Endodermal cell (in vitro differentiated cells): Measurements from ENCODE around the gene SIGMAR1. TPM values are rescaled to one million over a fixed set of nuclear protein-coding genes. Genes with fewer than 3 reads are reported as not detected.
A peak's percentile ranks its signal among the peaks of the same experiment; 100 is the strongest.

Experiments
- DNase-seq: peaks from one replicate; pipeline ENCODE4 v3.0.0-alpha.2; 2017
- H3K27ac ChIP-seq: 2 replicates; pipeline ENCODE4 v1.5.1; 2013; ENCODE audit warnings: mild to moderate bottlenecking, low read depth, low read length, moderate library complexity
- H3K27me3 ChIP-seq: 2 replicates; pipeline ENCODE4 v1.6.1; 2013; ENCODE audit warnings: mild to moderate bottlenecking, low read length, moderate library complexity; ENCODE audit not compliant: insufficient read depth, control insufficient read depth, poor library complexity, severe bottlenecking
- H3K36me3 ChIP-seq: 2 replicates; pipeline ENCODE4 v1.7.0; 2013; ENCODE audit warnings: mild to moderate bottlenecking, low read length, moderate library complexity; ENCODE audit not compliant: control insufficient read depth, insufficient read depth
- H3K4me1 ChIP-seq: one replicate; pipeline ENCODE4 v1.7.0; 2013; ENCODE audit warnings: low read length; ENCODE audit not compliant: control insufficient read depth, insufficient read depth
- H3K4me3 ChIP-seq: 2 replicates; pipeline ENCODE4 v1.5.1; 2013; ENCODE audit warnings: mild to moderate bottlenecking, low read length, moderate library complexity
- H3K9ac ChIP-seq: 2 replicates; pipeline ENCODE4 v1.6.1; 2013; ENCODE audit warnings: mild to moderate bottlenecking, low read length, moderate library complexity; ENCODE audit not compliant: poor library complexity, severe bottlenecking; ENCODE audit errors: extremely low read depth
- H3K9me3 ChIP-seq: 2 replicates; pipeline ENCODE4 v1.6.1; 2013; ENCODE audit warnings: mild to moderate bottlenecking, low read length, moderate library complexity; ENCODE audit not compliant: control insufficient read depth
- H3K27ac Mint-ChIP-seq: 2 replicates; pipeline ENCODE4 v1.8.0; 2020; ENCODE audit warnings: mixed read lengths
- H3K27me3 Mint-ChIP-seq: 2 replicates; pipeline ENCODE4 v1.8.0; 2021; ENCODE audit warnings: mild to moderate bottlenecking, mixed read lengths; ENCODE audit not compliant: insufficient read depth
- H3K36me3 Mint-ChIP-seq: 2 replicates; pipeline ENCODE4 v1.8.0; 2020; ENCODE audit warnings: low read depth, mixed read lengths
- H3K4me1 Mint-ChIP-seq: 2 replicates; pipeline ENCODE4 v1.8.0; 2020; ENCODE audit warnings: mixed read lengths
- H3K4me3 Mint-ChIP-seq: 2 replicates; pipeline ENCODE4 v1.8.0; 2020; ENCODE audit warnings: mild to moderate bottlenecking, moderate library complexity, mixed read lengths
- H3K9me3 Mint-ChIP-seq: 2 replicates; pipeline ENCODE4 v1.8.0; 2020; ENCODE audit warnings: mild to moderate bottlenecking, mixed read lengths
- CTCF ChIP-seq: fragments of 200-600 bp; sonication (generic); conservative IDR thresholded peaks from 2 replicates; pipeline ENCODE4 v1.5.0; 2021; ENCODE audit warnings: antibody characterized with exemption, mild to moderate bottlenecking
- WGBS, 2 experiments: methylation state at CpG; one replicate each; pipeline versions ENCODE4 v1.1.5 to v1.1.7; 2013; ENCODE audit warnings: missing lambda C conversion rate in 2 of 2, mixed read lengths in 1 of 2; ENCODE audit not compliant: insufficient coverage in 1 of 2, insufficient read length in 1 of 2; 5-methylcytosine and 5-hydroxymethylcytosine counted together
- total RNA-seq, 2 donors: library from RNA; stranded (reverse); fragmentation: NEBNext Ultra II Directional in 1 of 2; extraction: Animal tissue kit (Norgen Biotek cat#: 25700) in 1 of 2; gene quantifications; 2 replicates in 1 of 2; 3 replicates in 1 of 2; pipeline ENCODE4 v1.2.1, GENCODE V29; 2021

The SIGMAR1 gene
- total RNA-seq, 2 donors from 2014 or later, result 49.1 to 49.4 TPM

GRCh38 chr9:34620061-34620994 lies 17.3 kb downstream of the SIGMAR1 start, which contains the start of gene DCTN3:
DCTN3 (minus strand) TSS chr9:34620495; CDS start chr9:34620464, 31 bp downstream.
- Histone ChIP-seq H3K27me3 (peaks cover 12% of the 10 kb centered on the region), H3K9me3 (no peaks in the 10 kb centered on the region), H3K4me1 (peaks cover 12% of the 10 kb centered on the region), H3K4me3 (peak within 1 kb of the TSS; percentile 85), H3K27ac (no peak within 1 kb of the TSS), H3K9ac (peak within 1 kb of the TSS; percentile 39), H3K36me3 (peaks cover 25% of the 10 kb centered on the region)
- peaks cover 9% of the 10 kb centered on the region for H3K4me1 Mint-ChIP-seq
- H3K4me3 Mint-ChIP-seq, result peak within 1 kb of the TSS; percentile 81
- no peaks in the 10 kb centered on the region for H3K9me3 Mint-ChIP-seq
- peak within 1 kb of the TSS; percentile 84 for H3K27ac Mint-ChIP-seq
- peak; percentile 97 for DNase-seq
- H3K27me3 Mint-ChIP-seq, result peaks cover 46% of the 10 kb centered on the region
- WGBS, 2 experiments, result 3 to 6% methylated on average over 39 to 43 of the region's 43 CpGs
- no peak for TF ChIP-seq CTCF
- peaks cover 16% of the 10 kb centered on the region for H3K36me3 Mint-ChIP-seq

GRCh38 chr9:34615132-34615531 lies 22.5 kb downstream of the SIGMAR1 start:
- H3K9ac ChIP-seq, result no peak overlapping the region
- no peak overlapping the region for H3K4me3 ChIP-seq
- WGBS, 2 experiments, result 76 to 100% methylated on average over 1 to 2 of the region's 2 CpGs
- no peak for DNase-seq
- peaks cover 28% of the 10 kb centered on the region for H3K36me3 ChIP-seq
- Mint-ChIP-seq H3K27ac (no peak overlapping the region), H3K4me3 (no peak overlapping the region), H3K9me3 (no peaks in the 10 kb centered on the region), H3K27me3 (peaks cover 4% of the 10 kb centered on the region), H3K4me1 (peaks cover 21% of the 10 kb centered on the region), H3K36me3 (peaks cover 27% of the 10 kb centered on the region)
- H3K27me3 ChIP-seq, result no peaks in the 10 kb centered on the region
- no peaks in the 10 kb centered on the region for H3K9me3 ChIP-seq
- H3K4me1 ChIP-seq, result peaks cover 5% of the 10 kb centered on the region
- TF ChIP-seq CTCF, result no peak
- no peak overlapping the region for H3K27ac ChIP-seq

- H3K36me3 ChIP-seq, result peaks cover 24% of the 10 kb centered on the region
- Mint-ChIP-seq H3K9me3 (no peaks in the 10 kb centered on the region), H3K36me3 (peaks cover 27% of the 10 kb centered on the region), H3K4me3 (peak overlapping the region; percentile 85), H3K27me3 (peaks cover 1% of the 10 kb centered on the region), H3K27ac (no peak overlapping the region), H3K4me1 (peaks cover 18% of the 10 kb centered on the region)
- no peaks in the 10 kb centered on the region for H3K9me3 ChIP-seq
- no peaks in the 10 kb centered on the region for H3K4me1 ChIP-seq
- 4 to 7% methylated on average over 12 to 15 of the region's 15 CpGs for WGBS, 2 experiments
- TF ChIP-seq CTCF, result peak; percentile 92
- peak overlapping the region; percentile 81 for H3K9ac ChIP-seq
- no peaks in the 10 kb centered on the region for H3K27me3 ChIP-seq
- H3K4me3 ChIP-seq, result peak overlapping the region; percentile 90
- peak overlapping the region; percentile 90 for H3K27ac ChIP-seq
- DNase-seq, result peak; percentile 93
Observed at GRCh38 chr9:34612788-34613390, 24.7 kb downstream of the SIGMAR1 start.
